ES-I3 (cell line): ENCODE measurements around the gene PRAMEF1.
"Not testable (repeated sequence)": the region's sequence is repeated elsewhere in the genome, so short reads cannot be mapped to it uniquely, and the experiment has no call there.

Experiments
- H3K36me3 ChIP-seq: 2 replicates; pipeline ENCODE4 v1.6.1; 2013; ENCODE audit warnings: mild to moderate bottlenecking, low read length, control low read depth, moderate library complexity; ENCODE audit not compliant: insufficient read depth
- H3K4me1 ChIP-seq: 2 replicates; pipeline ENCODE4 v1.6.1; 2013; ENCODE audit warnings: mild to moderate bottlenecking, control low read depth, low read length; ENCODE audit not compliant: insufficient read depth
- H3K9ac ChIP-seq: 2 replicates; pipeline ENCODE4 v1.6.1; 2013; ENCODE audit warnings: low read depth, mild to moderate bottlenecking, low read length, moderate library complexity
- H3K9me3 ChIP-seq: 2 replicates; pipeline ENCODE4 v1.6.1; 2013; ENCODE audit warnings: mild to moderate bottlenecking, low read length, moderate library complexity; ENCODE audit not compliant: control insufficient read depth, insufficient read depth

The PRAMEF1 gene, protein sequence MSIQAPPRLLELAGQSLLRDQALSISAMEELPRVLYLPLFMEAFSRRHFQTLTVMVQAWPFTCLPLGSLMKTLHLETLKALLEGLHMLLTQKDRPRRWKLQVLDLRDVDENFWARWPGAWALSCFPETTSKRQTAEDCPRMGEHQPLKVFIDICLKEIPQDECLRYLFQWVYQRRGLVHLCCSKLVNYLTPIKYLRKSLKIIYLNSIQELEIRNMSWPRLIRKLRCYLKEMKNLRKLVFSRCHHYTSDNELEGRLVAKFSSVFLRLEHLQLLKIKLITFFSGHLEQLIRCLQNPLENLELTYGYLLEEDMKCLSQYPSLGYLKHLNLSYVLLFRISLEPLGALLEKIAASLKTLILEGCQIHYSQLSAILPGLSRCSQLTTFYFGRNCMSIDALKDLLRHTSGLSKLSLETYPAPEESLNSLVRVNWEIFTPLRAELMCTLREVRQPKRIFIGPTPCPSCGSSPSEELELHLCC

DNA sequence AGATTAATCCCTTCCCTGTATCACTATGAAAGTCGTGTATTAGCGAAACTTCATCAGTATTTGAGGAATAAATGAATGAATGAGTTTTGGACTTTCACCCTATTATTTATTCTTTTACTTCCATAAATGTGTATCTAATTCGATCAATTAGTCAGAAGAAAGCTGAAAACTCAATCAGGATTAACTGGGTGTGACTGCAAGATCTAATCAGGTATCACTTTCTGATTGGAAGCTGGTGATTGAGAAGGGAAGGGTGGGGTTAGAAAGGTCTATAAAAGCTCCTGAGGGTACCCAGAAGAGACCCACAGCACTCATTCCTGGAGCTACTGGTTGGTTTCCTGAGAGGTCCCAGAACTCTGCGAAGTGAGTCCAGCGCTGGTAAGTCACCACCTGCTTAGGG lies at the start of gene PRAMEF1:
Gene PRAMEF1 (plus strand): TSS at position 301 of the 400 bp plus-strand sequence. CDS start 1,831 bp downstream, outside the sequence.
- not testable (repeated sequence) for H3K36me3 ChIP-seq, H3K4me1 ChIP-seq, H3K9ac ChIP-seq, H3K9me3 ChIP-seq

DNA sequence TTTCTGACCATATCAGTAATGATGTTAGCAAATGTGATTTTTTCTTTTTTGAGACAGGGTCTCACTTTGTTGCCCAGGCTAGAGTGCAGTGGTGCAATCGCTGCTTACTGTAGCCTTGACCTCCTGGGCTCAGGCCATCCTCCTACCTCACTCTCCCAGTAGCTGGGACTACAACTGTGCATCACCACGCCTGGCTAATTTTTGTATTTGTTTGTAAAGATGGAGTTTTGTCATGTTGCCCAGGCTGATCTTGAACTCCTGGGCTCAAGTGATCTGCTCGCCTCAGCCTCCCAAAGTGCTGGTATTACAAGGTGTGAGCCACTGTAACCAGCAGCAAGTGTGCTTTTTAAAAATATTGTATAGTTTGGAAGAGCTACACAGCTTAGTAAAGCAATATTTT lies 49.3 kb upstream of the PRAMEF1 start:
- Histone ChIP-seq H3K4me1 (no peaks in the 10 kb centered on the region), H3K36me3 (no peaks in the 10 kb centered on the region; the same call in 1 of the 2 replicates), H3K9me3 (no peaks in the 10 kb centered on the region), H3K9ac (no peak overlapping the region)

DNA sequence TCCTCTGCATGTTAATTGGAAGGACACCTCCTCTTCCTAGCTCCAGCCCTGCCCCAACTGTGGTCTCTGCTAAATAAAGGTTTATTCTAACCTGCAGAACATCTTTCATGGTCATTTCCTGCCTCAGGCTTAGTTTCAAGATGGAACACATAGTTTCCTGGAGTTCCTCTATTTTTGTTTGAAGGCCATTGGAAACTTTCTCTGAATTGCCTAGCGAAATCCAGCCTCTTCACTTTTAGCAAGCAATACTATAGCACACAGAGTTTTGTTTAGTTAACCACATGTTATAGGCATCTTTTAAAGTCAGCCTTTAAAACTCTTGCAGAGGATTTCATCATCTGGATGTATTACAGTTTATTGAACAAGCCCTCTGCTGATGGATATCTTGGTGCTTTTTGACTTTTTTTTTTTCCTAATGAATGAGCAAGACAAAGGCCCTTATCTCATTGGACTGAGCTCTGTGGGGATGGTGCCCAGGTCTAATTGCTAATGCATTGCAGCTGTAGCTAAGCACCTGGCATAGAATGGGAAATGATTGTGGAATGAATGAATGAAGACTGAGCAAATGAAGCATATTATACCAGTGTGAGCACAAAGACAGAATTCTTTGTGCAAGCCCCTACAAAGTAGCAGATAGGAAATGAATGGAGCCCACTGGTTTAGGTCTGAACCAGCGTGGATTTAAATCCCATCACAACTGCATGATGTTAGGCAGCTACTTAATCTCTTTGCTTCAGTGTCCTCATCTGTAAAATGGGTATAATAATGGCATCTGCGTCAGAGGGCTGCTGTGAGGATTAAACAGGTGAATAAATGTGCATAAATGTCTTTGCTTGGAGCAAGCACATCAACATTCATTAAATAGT lies 45.8 kb upstream of the PRAMEF1 start:
- H3K36me3 ChIP-seq: no peaks in the 10 kb centered on the region; the same call in 1 of the 2 replicates
- no peaks in the 10 kb centered on the region for H3K9me3 ChIP-seq
- no peaks in the 10 kb centered on the region for H3K4me1 ChIP-seq
- no peak overlapping the region for H3K9ac ChIP-seq

DNA sequence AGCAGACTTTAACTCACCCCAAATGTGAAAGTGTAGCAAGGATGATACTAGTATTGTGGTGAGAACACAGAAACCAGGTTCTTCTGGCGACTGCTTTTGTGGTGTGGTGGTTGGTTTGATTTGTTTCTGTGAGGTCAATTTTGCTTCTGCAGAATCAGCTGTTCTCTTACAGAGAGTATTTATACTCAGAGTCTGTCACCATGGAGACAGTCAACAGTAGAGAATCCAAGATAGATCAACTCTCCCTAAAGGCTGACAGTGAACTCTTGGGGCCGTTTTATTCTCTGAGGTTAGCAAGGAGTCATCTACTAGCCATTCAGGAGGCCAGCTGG lies 45.2 kb upstream of the PRAMEF1 start, which contains the start of gene CFAP107:
Gene CFAP107 (plus strand): TSS at position 209 of the 332 bp plus-strand sequence. CDS start 231 bp downstream, outside the sequence.
- no peak within 1 kb of the TSS for H3K9ac ChIP-seq
- no peaks in the 10 kb centered on the region for H3K9me3 ChIP-seq
- no peaks in the 10 kb centered on the region for H3K4me1 ChIP-seq
- H3K36me3 ChIP-seq: no peaks in the 10 kb centered on the region; the same call in 1 of the 2 replicates

DNA sequence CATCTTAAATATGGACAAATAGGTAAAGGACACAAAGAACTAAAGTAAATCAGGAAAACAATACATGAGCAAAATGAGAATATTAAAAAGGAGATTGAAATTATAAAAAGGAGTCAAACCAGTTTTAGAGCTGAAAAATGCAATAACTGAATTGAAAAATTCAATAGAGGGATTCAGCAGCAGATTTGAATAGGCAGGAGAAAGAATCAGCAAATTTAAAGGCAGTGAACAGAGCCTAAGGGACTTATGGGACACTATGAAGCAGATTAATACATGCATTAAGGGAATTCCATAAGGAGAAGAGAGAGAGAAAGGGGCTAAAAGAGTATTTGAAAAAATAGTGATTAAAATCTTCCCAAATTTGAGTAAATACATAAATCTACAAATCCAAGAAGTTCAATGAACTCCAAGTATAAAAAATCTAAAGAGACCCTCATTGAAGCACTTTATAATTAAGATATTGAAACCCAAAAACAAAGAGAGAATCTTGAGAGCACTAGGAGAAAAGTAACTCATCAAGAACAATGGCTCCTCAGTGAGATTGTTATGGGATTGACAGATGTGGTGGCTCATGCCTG lies 42.3 kb upstream of the PRAMEF1 start:
- no peaks in the 10 kb centered on the region for H3K4me1 ChIP-seq
- no peaks in the 10 kb centered on the region for H3K9me3 ChIP-seq
- no peaks in the 10 kb centered on the region for H3K36me3 ChIP-seq
- H3K9ac ChIP-seq: no peak overlapping the region

DNA sequence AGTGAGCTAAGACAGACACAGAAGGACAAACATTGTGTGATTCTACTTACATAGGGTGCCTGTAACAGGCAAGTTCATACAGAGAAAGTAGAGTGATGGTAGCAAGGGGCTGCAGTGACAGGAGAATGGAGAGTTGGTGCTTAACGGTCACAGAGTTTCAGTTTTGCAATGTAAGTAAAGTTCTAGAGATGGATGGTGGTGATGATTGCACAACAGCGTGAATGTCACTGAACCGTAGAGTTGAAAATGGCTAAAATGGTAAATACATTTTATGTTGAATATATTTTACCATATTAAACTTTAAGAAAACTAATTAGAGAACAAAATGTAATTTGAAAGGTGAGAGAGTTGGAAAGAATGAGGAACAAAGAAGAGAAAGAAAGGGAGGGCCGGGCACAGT lies 36.5 kb upstream of the PRAMEF1 start:
- Histone ChIP-seq H3K9ac (no peak overlapping the region), H3K9me3 (no peaks in the 10 kb centered on the region), H3K4me1 (no peaks in the 10 kb centered on the region), H3K36me3 (0 out of 2 replicates have a peak, but pooled peaks cover 3% of the 10 kb centered on the region)

DNA sequence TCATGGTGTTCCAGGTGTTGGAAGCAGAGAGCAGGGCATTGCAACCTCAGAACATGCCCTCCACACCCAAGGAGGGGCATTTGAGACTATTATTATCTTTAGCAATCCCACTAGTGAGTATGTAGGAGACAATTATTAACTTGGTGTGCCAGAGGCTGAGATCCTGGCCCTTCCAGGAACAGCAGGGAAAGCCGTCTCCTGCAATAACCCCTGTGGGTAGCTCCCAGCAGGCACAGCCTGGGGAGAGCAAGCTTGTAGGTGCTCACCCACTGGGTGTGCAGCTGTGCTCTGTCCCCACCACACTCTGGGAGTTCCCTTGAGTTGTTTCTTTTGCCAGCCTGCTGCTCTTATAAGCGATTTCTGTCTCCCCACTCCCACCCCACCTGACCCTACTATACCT lies 34.9 kb upstream of the PRAMEF1 start:
- no peak overlapping the region for H3K9ac ChIP-seq
- no peaks in the 10 kb centered on the region for H3K4me1 ChIP-seq
- no peaks in the 10 kb centered on the region for H3K9me3 ChIP-seq
- H3K36me3 ChIP-seq: 0 out of 2 replicates have a peak, but pooled peaks cover 3% of the 10 kb centered on the region

DNA sequence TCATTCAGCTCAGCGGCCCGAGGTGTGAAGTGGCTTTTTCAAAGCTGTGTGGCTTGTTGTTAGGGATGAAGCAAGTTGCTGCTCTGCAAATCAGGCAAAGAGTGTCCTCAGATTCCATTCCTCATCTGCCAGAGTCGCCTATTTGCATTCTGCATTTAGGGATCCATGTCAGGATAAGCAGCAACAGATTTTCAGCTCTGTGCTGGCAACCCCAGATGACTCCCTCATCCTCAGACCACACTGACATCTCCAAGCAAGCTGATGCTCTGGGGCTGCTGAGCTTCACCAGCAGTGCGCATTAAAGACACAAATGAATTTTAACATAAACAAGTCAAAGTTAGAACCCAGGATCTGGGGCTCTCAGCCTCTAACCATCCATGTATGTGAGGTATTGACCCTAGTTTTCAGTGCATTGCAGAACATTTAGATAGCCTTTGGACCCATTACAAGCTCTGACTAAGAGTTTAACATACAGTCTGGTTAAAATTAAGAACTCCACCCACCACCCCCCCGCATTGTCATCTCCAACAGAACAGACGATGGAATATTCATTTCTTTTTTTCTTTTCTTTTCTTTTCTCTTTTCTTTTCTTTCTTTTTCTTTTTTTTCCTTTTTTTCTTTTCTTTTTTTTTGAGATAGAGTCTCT lies 34.3 kb upstream of the PRAMEF1 start:
- Histone ChIP-seq H3K9ac (no peak overlapping the region), H3K9me3 (no peaks in the 10 kb centered on the region), H3K36me3 (0 out of 2 replicates have a peak, but pooled peaks cover 3% of the 10 kb centered on the region), H3K4me1 (no peaks in the 10 kb centered on the region)

DNA sequence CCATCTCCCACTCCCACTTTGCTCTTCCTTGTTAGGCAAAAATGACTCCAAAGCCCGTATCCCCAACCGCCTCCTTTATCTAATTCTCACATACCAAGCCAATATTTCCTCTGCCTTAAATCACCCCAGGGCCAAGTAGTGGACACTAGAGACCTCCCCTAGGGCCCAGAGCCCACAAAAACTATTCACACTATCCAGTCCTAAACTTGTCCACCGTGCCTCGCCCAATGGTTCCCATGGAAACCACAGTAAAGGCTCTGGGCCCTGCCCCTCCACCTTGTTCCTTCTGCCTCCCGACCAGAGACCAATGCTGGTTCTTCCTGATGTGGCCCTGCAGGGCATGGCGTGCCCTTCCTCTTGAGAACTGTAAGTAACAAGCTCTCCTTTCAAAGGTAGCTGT lies 33.4 kb upstream of the PRAMEF1 start:
- H3K36me3 ChIP-seq: 0 out of 2 replicates have a peak, but pooled peaks cover 3% of the 10 kb centered on the region
- H3K9me3 ChIP-seq: no peaks in the 10 kb centered on the region
- no peak overlapping the region for H3K9ac ChIP-seq
- no peaks in the 10 kb centered on the region for H3K4me1 ChIP-seq

DNA sequence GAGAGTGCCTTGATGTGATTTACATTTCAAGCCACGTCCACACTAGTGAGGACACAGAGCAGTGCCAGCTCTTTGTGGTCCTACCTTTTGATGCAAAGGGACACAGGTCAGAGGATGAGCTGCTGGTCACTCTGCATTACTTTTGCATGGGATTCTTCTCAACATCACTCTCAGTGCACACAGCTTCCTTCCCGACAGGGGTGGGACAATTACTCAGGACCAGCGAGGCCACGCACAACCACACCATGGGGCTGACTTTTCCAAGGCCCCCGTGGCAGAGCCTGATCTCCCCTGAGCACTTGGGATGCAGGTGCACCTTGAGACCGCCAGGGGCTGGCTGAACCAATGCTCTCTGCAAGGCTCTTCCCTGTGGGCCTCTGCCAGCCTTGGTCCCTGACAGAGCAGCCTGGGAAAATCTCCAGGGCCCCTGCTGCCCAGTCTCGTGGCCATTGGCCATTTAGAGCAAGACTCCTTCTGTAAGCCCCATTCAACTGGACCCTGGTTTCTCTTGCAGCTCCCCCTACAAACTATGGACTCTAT lies 30.9 kb upstream of the PRAMEF1 start:
- Histone ChIP-seq H3K4me1 (no peaks in the 10 kb centered on the region), H3K9ac (no peak overlapping the region), H3K36me3 (0 out of 2 replicates have a peak, but pooled peaks cover 3% of the 10 kb centered on the region), H3K9me3 (no peaks in the 10 kb centered on the region)

DNA sequence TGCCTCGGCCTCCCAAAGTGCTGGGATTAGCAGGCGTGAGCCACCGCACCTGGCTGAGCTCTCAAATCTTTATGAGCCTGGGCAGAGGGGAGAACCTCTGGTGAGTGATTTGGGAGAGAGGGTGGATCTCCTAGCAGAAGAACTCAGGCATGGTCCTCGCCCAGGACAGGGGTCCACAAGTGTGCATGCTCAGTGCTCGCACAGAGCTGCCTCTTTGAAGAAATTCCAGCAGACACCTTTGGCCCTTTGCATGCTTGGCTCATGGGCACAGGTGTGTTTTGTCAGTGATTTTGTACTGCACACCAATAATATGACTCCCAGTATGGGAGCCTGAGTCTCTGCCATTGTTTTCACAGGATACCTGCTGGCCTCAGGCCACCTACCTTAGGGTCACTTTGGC lies 29.4 kb upstream of the PRAMEF1 start:
- no peak overlapping the region for H3K9ac ChIP-seq
- no peaks in the 10 kb centered on the region for H3K9me3 ChIP-seq
- no peaks in the 10 kb centered on the region for H3K4me1 ChIP-seq
- 0 out of 2 replicates have a peak, but pooled peaks cover 3% of the 10 kb centered on the region for H3K36me3 ChIP-seq

DNA sequence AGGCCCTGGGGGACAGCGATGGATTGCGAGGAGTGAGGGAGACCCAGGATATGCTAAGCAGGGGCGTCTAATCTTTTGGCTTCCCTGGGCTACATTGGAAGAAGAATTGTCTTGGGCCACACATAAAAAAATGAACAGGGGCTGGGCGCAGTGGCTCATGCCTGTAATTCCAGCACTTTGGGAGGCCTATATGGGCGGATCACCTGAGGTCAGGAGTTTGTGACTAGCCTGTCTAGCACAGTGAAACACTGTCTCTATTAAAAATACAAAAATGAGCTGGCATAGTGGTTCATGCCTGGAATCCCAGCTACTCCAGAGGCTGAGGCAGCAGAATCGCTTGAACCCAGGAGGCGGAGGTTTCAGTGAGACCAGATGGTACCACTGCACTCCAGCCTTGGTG lies 28.4 kb upstream of the PRAMEF1 start:
- Histone ChIP-seq H3K4me1 (no peaks in the 10 kb centered on the region), H3K9ac (no peak overlapping the region), H3K9me3 (no peaks in the 10 kb centered on the region), H3K36me3 (0 out of 2 replicates have a peak, but pooled peaks cover 3% of the 10 kb centered on the region)

DNA sequence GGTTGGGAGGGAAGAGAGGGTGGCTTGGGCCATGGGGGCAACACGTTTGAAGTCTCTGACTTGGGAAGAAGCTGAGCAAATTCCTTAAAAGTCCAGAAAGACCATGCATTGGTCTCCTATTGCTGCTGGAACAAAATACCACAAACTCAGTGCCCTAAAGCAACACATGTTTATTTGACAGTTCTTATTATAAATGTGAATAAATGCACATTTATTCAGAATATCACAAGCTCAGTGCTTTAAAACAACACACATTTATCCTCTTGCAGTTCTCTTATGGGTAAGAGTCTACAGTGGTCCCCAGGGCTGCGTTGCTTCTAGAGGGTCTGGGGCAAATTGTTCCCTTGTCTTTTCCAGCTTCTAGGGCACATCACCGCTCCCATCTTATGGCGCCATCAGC lies 27.7 kb upstream of the PRAMEF1 start:
- H3K9ac ChIP-seq: no peak overlapping the region
- H3K4me1 ChIP-seq: no peaks in the 10 kb centered on the region
- 0 out of 2 replicates have a peak, but pooled peaks cover 3% of the 10 kb centered on the region for H3K36me3 ChIP-seq
- no peaks in the 10 kb centered on the region for H3K9me3 ChIP-seq
